IMR-90 (cell line): ENCODE results near the gene HDGFL3. TPM values are rescaled to one million over a fixed set of nuclear protein-coding genes. Genes with fewer than 3 reads are reported as not detected.
A peak's percentile ranks its signal among the peaks of the same experiment; 100 is the strongest.

Source experiments
- ATAC-seq: fragments of 200-7000 bp; cut with Tn5 transposase; 2 replicates; pipeline ENCODE4 v1.9.1; 2020; ENCODE audit warnings: low read depth, mild to moderate bottlenecking, moderate library complexity
- BruUV-seq: library from RNA; stranded (reverse); fragments of 400-500 nt; replicated peaks from 2 replicates; lab custom pipeline; 2021; lab: Mats Ljungman, UMichigan
- CTCF ChIA-PET: fragments of 300-600 bp; formaldehyde crosslinking; extraction: SDS; loops from one replicate; lab custom pipeline; 2021; ENCODE audit warnings: antibody characterized with exemption; lab: Yijun Ruan, JAX
- POLR2A ChIA-PET: fragments of 300-600 bp; sonication (Branson Sonifier 250); formaldehyde crosslinking; loops from one replicate; lab custom pipeline; 2022; ENCODE audit warnings: antibody characterized with exemption; ENCODE audit not compliant: unreplicated experiment; lab: Charles Lee
- DNase-seq: peaks from one replicate; pipeline ENCODE4 v3.0.0; 2013
- H2AFZ ChIP-seq: replicated peaks from 2 replicates; pipeline ENCODE3; 2013; ENCODE audit warnings: low read length, mild to moderate bottlenecking; ENCODE audit not compliant: poor library complexity
- H2AK5ac ChIP-seq: 2 replicates; pipeline ENCODE4 v1.6.1; 2013; ENCODE audit warnings: low read depth, low read length, inconsistent platforms
- H2AK9ac ChIP-seq: replicated peaks from 2 replicates; pipeline ENCODE3; 2013; ENCODE audit warnings: mild to moderate bottlenecking, low read depth, low read length, moderate library complexity; ENCODE audit not compliant: poor library complexity
- H2BK120ac ChIP-seq: 2 replicates; pipeline ENCODE4 v1.6.1; 2013; ENCODE audit warnings: low read depth, low read length, inconsistent platforms
- H2BK15ac ChIP-seq: 3 replicates; pipeline ENCODE4 v1.6.1; 2013; ENCODE audit warnings: low read depth, low read length, inconsistent platforms
- H2BK20ac ChIP-seq: 2 replicates; pipeline ENCODE4 v1.6.1; 2013; ENCODE audit warnings: low read depth, mild to moderate bottlenecking, inconsistent platforms, low read length, moderate library complexity
- H2BK5ac ChIP-seq: 2 replicates; pipeline ENCODE4 v1.6.1; 2013; ENCODE audit warnings: mild to moderate bottlenecking, low read depth, low read length, inconsistent platforms; ENCODE audit not compliant: poor library complexity, severe bottlenecking
- H3K14ac ChIP-seq: replicated peaks from 2 replicates; pipeline ENCODE4 v1.6.1; 2013; ENCODE audit warnings: low read depth, low read length, inconsistent platforms
- H3K18ac ChIP-seq: 2 replicates; pipeline ENCODE4 v1.6.1; 2013; ENCODE audit warnings: low read depth, low read length, control low read depth
- H3K23ac ChIP-seq: 2 replicates; pipeline ENCODE4 v1.6.1; 2013; ENCODE audit warnings: low read depth, low read length, inconsistent platforms
- H3K27ac ChIP-seq: 2 replicates; pipeline ENCODE4 v1.5.1; 2013; ENCODE audit warnings: mild to moderate bottlenecking, control low read depth, low read length; ENCODE audit not compliant: insufficient read depth
- H3K27me3 ChIP-seq: 2 replicates; pipeline ENCODE4 v1.6.1; 2013; ENCODE audit warnings: low read length; ENCODE audit not compliant: control insufficient read depth, insufficient read depth
- H3K36me3 ChIP-seq: 2 replicates; pipeline ENCODE4 v1.6.1; 2013; ENCODE audit warnings: low read length, mixed read lengths; ENCODE audit not compliant: control insufficient read depth, insufficient read depth
- H3K4ac ChIP-seq: 2 replicates; pipeline ENCODE4 v1.6.1; 2013; ENCODE audit warnings: low read depth, low read length, inconsistent platforms
- H3K4me1 ChIP-seq: 2 replicates; pipeline ENCODE4 v1.6.1; 2013; ENCODE audit warnings: low read length, mixed read lengths; ENCODE audit not compliant: control insufficient read depth, insufficient read depth
- H3K4me2 ChIP-seq: 2 replicates; pipeline ENCODE4 v1.6.1; 2013; ENCODE audit warnings: low read depth, mild to moderate bottlenecking, control low read depth, low read length, moderate library complexity
- H3K4me3 ChIP-seq: 2 replicates; pipeline ENCODE4 v1.5.1; 2013; ENCODE audit warnings: low read depth, mild to moderate bottlenecking, control low read depth, low read length, moderate library complexity; ENCODE audit not compliant: insufficient read depth
- H3K56ac ChIP-seq: 2 replicates; pipeline ENCODE4 v1.6.1; 2013; ENCODE audit warnings: low read length, inconsistent platforms; ENCODE audit not compliant: insufficient read depth; ENCODE audit errors: extremely low read depth
- H3K79me1 ChIP-seq, 2 experiments: 2 replicates each; pipeline ENCODE4 v1.6.1; 2013; ENCODE audit warnings: low read length in 2 of 2, inconsistent platforms in 1 of 2, low read depth in 1 of 2
- H3K9ac ChIP-seq: 2 replicates; pipeline ENCODE4 v1.6.1; 2013; ENCODE audit warnings: low read depth, low read length, control low read depth
- H3K9me1 ChIP-seq: 2 replicates; pipeline ENCODE4 v1.6.1; 2013; ENCODE audit warnings: low read length, inconsistent platforms; ENCODE audit not compliant: insufficient read depth
- H3K9me3 ChIP-seq: 2 replicates; pipeline ENCODE4 v1.6.1; 2013; ENCODE audit warnings: low read length; ENCODE audit not compliant: control insufficient read depth, insufficient read depth
- H4K20me1 ChIP-seq: 2 replicates; pipeline ENCODE4 v1.6.1; 2013; ENCODE audit warnings: low read length, inconsistent platforms; ENCODE audit not compliant: insufficient read depth
- H4K5ac ChIP-seq: 2 replicates; pipeline ENCODE4 v1.6.1; 2013; ENCODE audit warnings: mild to moderate bottlenecking, low read depth, low read length, control low read depth
- H4K8ac ChIP-seq, 2 experiments: 2 replicates each; pipeline ENCODE4 v1.6.1; 2013; ENCODE audit warnings: low read depth in 2 of 2, low read length in 2 of 2, control low read depth in 1 of 2, inconsistent platforms in 1 of 2
- H4K91ac ChIP-seq: 2 replicates; pipeline ENCODE4 v1.6.1; 2013; ENCODE audit warnings: low read depth, low read length, inconsistent platforms; ENCODE audit not compliant: insufficient read depth
- BHLHE40 ChIP-seq: fragments of 150-350 bp; IDR thresholded peaks from 2 replicates; pipeline ENCODE4 v1.6.1; 2016; ENCODE audit warnings: mild to moderate bottlenecking, low read depth, low read length
- CHD1 ChIP-seq: IDR thresholded peaks from 2 replicates; pipeline ENCODE4 v1.6.1; 2012; ENCODE audit warnings: low read depth, low read length, improper control_type of control experiment
- FOS ChIP-seq: fragments of 150-350 bp; IDR thresholded peaks from 2 replicates; pipeline ENCODE4 v1.6.1; 2016; ENCODE audit warnings: low read depth, low read length
- MAFK ChIP-seq: IDR thresholded peaks from 2 replicates; pipeline ENCODE4 v1.6.1; 2012; ENCODE audit warnings: low read depth, low read length, improper control_type of control experiment
- MXI1 ChIP-seq: IDR thresholded peaks from 2 replicates; pipeline ENCODE4 v1.6.1; 2012; ENCODE audit warnings: low read depth, mild to moderate bottlenecking, low read length, moderate library complexity, borderline replicate concordance
- NFE2L2 ChIP-seq: fragments of 150-350 bp; IDR thresholded peaks from 2 replicates; pipeline ENCODE4 v1.6.1; 2016; ENCODE audit warnings: low read depth, mild to moderate bottlenecking, low read length
- RAD21 ChIP-seq: IDR thresholded peaks from 2 replicates; pipeline ENCODE4 v1.6.1; 2012; ENCODE audit warnings: low read length, improper control_type of control experiment
- RCOR1 ChIP-seq: IDR thresholded peaks from 2 replicates; pipeline ENCODE4 v1.6.1; 2012; ENCODE audit warnings: mild to moderate bottlenecking, low read length, improper control_type of control experiment; ENCODE audit not compliant: insufficient replicate concordance
- RFX5 ChIP-seq: IDR thresholded peaks from 2 replicates; pipeline ENCODE4 v1.8.0; 2012; ENCODE audit warnings: low read depth, mild to moderate bottlenecking, low read length, moderate library complexity
- SMC3 ChIP-seq: fragments of 150-350 bp; IDR thresholded peaks from 2 replicates; pipeline ENCODE4 v1.6.1; 2016; ENCODE audit warnings: low read depth, mild to moderate bottlenecking, antibody characterized with exemption, low read length, moderate library complexity
- WGBS, 2 experiments: methylation state at CpG; one replicate each; pipeline versions ENCODE4 v1.1.5 to v1.1.7; 2013; ENCODE audit warnings: missing lambda C conversion rate in 2 of 2; ENCODE audit not compliant: insufficient read length in 1 of 2; ENCODE audit errors: extremely low coverage in 2 of 2; 5-methylcytosine and 5-hydroxymethylcytosine counted together
- dilution Hi-C: fragments of 300-500 bp; cut with HindIII; formaldehyde crosslinking; loops from one replicate; pipeline ENCODE4 v1.14.3; 2018; ENCODE audit warnings: low sequenced_read_pairs; ENCODE audit not compliant: unreplicated experiment
- in situ Hi-C: fragments of 300-500 bp; cut with MboI; formaldehyde crosslinking; loops from 3 replicates; pipeline ENCODE4 v1.14.3; 2019; ENCODE audit warnings: low sequenced_read_pairs, inconsistent platforms, mixed read lengths
- intact Hi-C: fragments of 100-400 bp; cut with micrococcal nuclease; formaldehyde crosslinking; loops from 2 replicates; pipeline ENCODE4 v1.10.0; 2022
- polyA plus RNA-seq, 3 experiments: library from polyadenylated mRNA; depleted of rRNA; stranded (reverse); fragments of >200 nt; gene quantifications; 2 replicates each; pipeline ENCODE4 v1.2.3, GENCODE V29; 2012; ENCODE audit warnings: low replicate concordance in 1 of 3
- total RNA-seq: library from RNA; depleted of rRNA; stranded (reverse); fragments of >200 nt; gene quantifications from 2 replicates; pipeline ENCODE4 v1.2.3, GENCODE V29; 2012
- TF ChIP-seq, protein P1 (sequence below): fragments of 150-350 bp; IDR thresholded peaks from 2 replicates; pipeline ENCODE4 v1.6.1; 2017; ENCODE audit warnings: mild to moderate bottlenecking, antibody characterized with exemption, low read length, low read depth

The HDGFL3 gene
- total and polyA plus RNA-seq, 2 of the 4 experiments (the other 2 are of a cell fraction), result 9.5 to 18.1 TPM

DNA sequence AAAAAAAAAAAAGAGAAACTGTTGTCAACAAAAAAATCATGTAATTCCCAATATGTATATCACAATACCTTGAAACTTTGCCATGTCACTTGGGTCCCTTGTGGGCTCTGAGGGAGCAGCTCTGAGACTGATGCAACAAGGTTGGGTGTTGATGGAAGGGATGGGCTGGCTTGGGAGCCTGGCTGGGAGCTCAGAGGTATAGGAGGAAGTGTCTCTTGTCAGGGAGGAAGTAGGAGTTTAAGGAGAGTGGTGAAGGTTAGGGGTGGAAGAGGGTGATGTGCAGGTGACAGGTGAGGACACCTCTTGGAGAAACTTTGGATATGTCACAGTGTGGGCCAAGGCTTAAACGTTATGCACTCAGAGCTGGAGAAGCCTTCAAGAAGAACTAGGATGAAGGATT is 102.2 kb downstream of the HDGFL3 start:
- H3K9me1 ChIP-seq, result peaks cover 10% of the 10 kb centered on the region; the same call in 1 of the 2 replicates
- H3K4me3 ChIP-seq, result no peak overlapping the region
- H3K14ac ChIP-seq, result no peak overlapping the region
- peaks cover 5% of the 10 kb centered on the region for H3K4me1 ChIP-seq
- no peak overlapping the region for H3K56ac ChIP-seq
- in situ Hi-C loops (no loop called here), intact Hi-C loops (no loop called here), dilution Hi-C loops (no loop called here)
- ChIA-PET POLR2A (no interaction called here), CTCF (no interaction called here)
- H2BK15ac ChIP-seq, result no peak overlapping the region
- no peak overlapping the region for H4K8ac ChIP-seq
- no peak overlapping the region for H2BK20ac ChIP-seq
- no peak overlapping the region for H2AK9ac ChIP-seq
- no peak overlapping the region for H3K9ac ChIP-seq
- H2BK5ac ChIP-seq, result no peak overlapping the region
- no peak overlapping the region for H4K91ac ChIP-seq
- H2BK120ac ChIP-seq, result no peak overlapping the region
- no peak overlapping the region for H3K27ac ChIP-seq
- no peaks in the 10 kb centered on the region for H3K9me3 ChIP-seq
- peaks cover 12% of the 10 kb centered on the region for H3K27me3 ChIP-seq
- BruUV-seq, result no TSS peak
- H3K18ac ChIP-seq, result no peak overlapping the region
- no peaks in the 10 kb centered on the region for H4K20me1 ChIP-seq
- H2AFZ ChIP-seq, result peak overlapping the region; percentile 34
- no peak overlapping the region for H3K23ac ChIP-seq
- no peak overlapping the region for H2AK5ac ChIP-seq
- TF ChIP-seq RAD21 (no peak), CHD1 (no peak), FOS (no peak), RFX5 (no peak), SMC3 (no peak), NFE2L2 (no peak), RCOR1 (no peak), BHLHE40 (no peak), MAFK (no peak), MXI1 (no peak)
- TF ChIP-seq, protein P1, sequence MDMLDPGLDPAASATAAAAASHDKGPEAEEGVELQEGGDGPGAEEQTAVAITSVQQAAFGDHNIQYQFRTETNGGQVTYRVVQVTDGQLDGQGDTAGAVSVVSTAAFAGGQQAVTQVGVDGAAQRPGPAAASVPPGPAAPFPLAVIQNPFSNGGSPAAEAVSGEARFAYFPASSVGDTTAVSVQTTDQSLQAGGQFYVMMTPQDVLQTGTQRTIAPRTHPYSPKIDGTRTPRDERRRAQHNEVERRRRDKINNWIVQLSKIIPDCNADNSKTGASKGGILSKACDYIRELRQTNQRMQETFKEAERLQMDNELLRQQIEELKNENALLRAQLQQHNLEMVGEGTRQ, result no peak
- H3K4ac ChIP-seq, result no peak overlapping the region
- ATAC-seq (no peak), DNase-seq (no peak)
- H3K79me1 ChIP-seq, result peaks cover 8 to 23% of the 10 kb centered on the region in 2 experiments; a peak in 3 of 4 replicates
- H3K36me3 ChIP-seq, result no peaks in the 10 kb centered on the region
- H3K4me2 ChIP-seq, result no peak overlapping the region
- no CpG with 5 or more reads among the region's 1 CpG for WGBS, 2 experiments
- H4K5ac ChIP-seq, result no peak overlapping the region
